Panc1 (cell line): Measurements from ENCODE around the gene FAM117A.

Source experiments
- CTCF ChIP-seq: fragments of 450-650 bp; IDR thresholded peaks from 2 replicates; pipeline ENCODE4 v1.5.1; 2017; ENCODE audit warnings: mild to moderate bottlenecking
- POLR2AphosphoS5 ChIP-seq: IDR thresholded peaks from 2 replicates; pipeline ENCODE4 v1.6.1; 2012; ENCODE audit warnings: mild to moderate bottlenecking, low read depth, low read length, moderate library complexity
- REST ChIP-seq, 2 experiments: IDR thresholded peaks; 2 replicates each; pipeline ENCODE4 v1.6.1; 2011 to 2012; ENCODE audit warnings: low read depth in 2 of 2, control low read depth in 1 of 2, low read length in 1 of 2, mild to moderate bottlenecking in 1 of 2, moderate library complexity in 1 of 2; ENCODE audit not compliant: insufficient read depth in 1 of 2

- no peak for TF ChIP-seq CTCF
- no peak for TF ChIP-seq POLR2AphosphoS5
- no peak for TF ChIP-seq REST (IDR thresholded peaks at IDR 0.05; ENCODE audit: insufficient read depth in 1 of 2, low read depth in 2 of 2, low read length in 1 of 2)
Observed at GRCh38 chr17:49691677-49692191, 72.2 kb downstream of the FAM117A start.
